ENCODE data around the gene PRSS56. TPM values are rescaled to one million over a fixed set of nuclear protein-coding genes. Genes with fewer than 3 reads are reported as not detected.
A peak's percentile ranks its signal among the peaks of the same experiment; 100 is the strongest.

The PRSS56 gene
- total and polyA plus RNA-seq, 2 of the 13 experiments (the other 11 are each of a cell fraction or from before 2014, with no cell fraction given) = not detected

DNA sequence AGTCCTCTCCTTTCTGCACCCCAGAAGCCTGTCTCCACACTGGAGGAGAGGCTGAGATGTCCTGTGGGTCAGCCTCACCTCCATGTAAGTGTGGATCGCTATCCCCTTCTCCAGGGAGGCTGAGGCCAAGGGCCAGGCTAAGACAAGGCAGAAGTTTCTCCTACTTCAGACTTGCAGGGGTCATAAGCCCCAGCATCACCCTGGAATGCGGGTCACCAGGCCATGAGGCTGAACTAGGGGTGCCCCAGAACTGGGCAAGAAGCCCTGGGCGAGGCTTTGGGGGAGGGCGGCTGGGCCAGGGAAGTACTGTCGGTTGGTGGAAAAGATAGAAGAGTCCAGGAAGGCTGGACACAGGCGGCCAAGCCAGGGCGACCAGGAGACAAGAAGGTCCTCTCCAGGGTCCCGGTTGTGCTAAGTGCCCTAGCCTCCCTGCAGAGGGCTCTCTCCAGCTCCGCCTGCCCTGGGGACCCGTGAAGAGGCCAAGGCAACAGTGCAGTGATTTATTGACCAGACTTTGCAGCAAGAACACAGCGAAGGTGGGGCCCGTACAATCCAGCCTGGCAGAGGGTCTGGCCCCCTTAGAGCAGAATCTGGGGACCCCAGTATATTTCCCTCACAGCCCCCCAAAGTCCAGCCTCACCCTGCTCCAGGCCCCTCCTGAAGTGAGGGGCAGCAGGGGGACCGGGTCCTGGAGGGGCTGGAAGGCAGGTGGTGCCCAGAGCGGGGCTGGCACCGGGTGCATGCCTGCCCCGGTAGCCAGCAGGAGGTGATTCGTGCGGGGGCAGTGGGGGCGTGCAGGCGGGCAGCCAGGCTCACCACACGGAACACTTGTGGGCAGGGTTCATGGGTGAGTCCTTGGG, 40.6 kb upstream of the PRSS56 start:
- no TSS peak for BruUV-seq (replicated peaks)
- Histone ChIP-seq H3K36me3 (replicated peaks in 1 of 2; ENCODE audit: control insufficient read depth in 1 of 2, insufficient read depth in 2 of 2, low read length in 2 of 2) (no peaks in the 10 kb centered on the region), H3K4me3 (replicated peaks in 1 of 3; ENCODE audit: insufficient read depth in 1 of 3, low read depth in 2 of 3, low read length in 3 of 3) (no peak overlapping the region), H3K79me2 (ENCODE audit: insufficient read depth, low read length) (no peaks in the 10 kb centered on the region), H2AFZ (ENCODE audit: low read length) (no peak overlapping the region), H4K20me1 (ENCODE audit: insufficient read depth, low read length) (no peaks in the 10 kb centered on the region; the same call in 1 of the 2 replicates), H3K27ac (ENCODE audit: extremely low read length, insufficient read depth, low read length) (no peak overlapping the region), H3K27me3 (ENCODE audit: control insufficient read depth in 1 of 2, insufficient read depth in 2 of 2, low read length in 2 of 2) (peaks cover 24 to 83% of the 10 kb centered on the region in 2 experiments), H3K4me1 (ENCODE audit: insufficient read depth, low read length) (no peaks in the 10 kb centered on the region), H3K4me2 (ENCODE audit: low read depth, low read length) (no peak overlapping the region), H3K9ac (ENCODE audit: insufficient read depth, low read depth, low read length) (no peak overlapping the region), H3K9me3 (ENCODE audit: low read length) (no peaks in the 10 kb centered on the region)
- CTCF ChIA-PET (ENCODE audit: low intra/inter-chr PET ratio, low total read pairs) = interaction anchor here (2.2 kb wide), 1 partner anchor 43 kb away, joined by 6 read pairs; no protein-coding TSS in a partner anchor
- intact Hi-C loops (cut with micrococcal nuclease; ENCODE audit: unreplicated experiment) = loop anchor here (5.0 kb wide), 1 partner anchor 43 kb away; the partner anchor contains the start of gene PRSS56
- in situ Hi-C loops (cut with HindIII; ENCODE audit: extremely low pct_ligation_motif_present, low pct_unique_long_range_greater_than_20kb) = no loop called here
- DNase-seq (ENCODE audit: low spot score) (peak; percentile 19), ATAC-seq (peak; percentile 80), FAIRE-seq (no peak)
- 13% methylated on average over 12 of the region's 21 CpGs for WGBS (ENCODE audit: low lambda C conversion rate)
- POLR2A ChIA-PET = no interaction called here
- TF ChIP-seq SKI (IDR thresholded peaks at IDR 0.05; ENCODE audit: partially characterized antibody) (no peak), ZNF343 (CRISPR knock-in tag; IDR thresholded peaks at IDR 0.05) (no peak), NR2F2 (IDR thresholded peaks at IDR 0.05; ENCODE audit: borderline replicate concordance, low read depth) (no peak), PHF21A (CRISPR knock-in tag; IDR thresholded peaks at IDR 0.05) (0 out of 2 replicates have a peak, but pooled peaks have one; percentile 24), HMG20B (CRISPR knock-in tag; conservative IDR thresholded peaks at IDR 0.05) (0 out of 2 replicates have a peak, but pooled peaks have one; percentile 30), TOPORS (CRISPR knock-in tag; IDR thresholded peaks at IDR 0.05) (no peak), ZNF777 (CRISPR knock-in tag; IDR thresholded peaks at IDR 0.05) (no peak), FOXK2 (IDR thresholded peaks at IDR 0.05) (no peak), ZNF619 (CRISPR knock-in tag; IDR thresholded peaks at IDR 0.05) (no peak), ZNF674 (CRISPR knock-in tag; IDR thresholded peaks at IDR 0.05; ENCODE audit: low read depth) (no peak), ZNF644 (CRISPR knock-in tag; IDR thresholded peaks at IDR 0.05; ENCODE audit: low read depth) (no peak), JDP2 (CRISPR knock-in tag; IDR thresholded peaks at IDR 0.05; ENCODE audit: borderline replicate concordance) (no peak), POLR2A (IDR thresholded peaks at IDR 0.05; ENCODE audit: insufficient read depth in 1 of 2, low read depth in 2 of 2, low read length in 2 of 2) (no peak), SATB2 (CRISPR knock-in tag; IDR thresholded peaks at IDR 0.05) (no peak), NFIB (CRISPR knock-in tag; IDR thresholded peaks at IDR 0.05; ENCODE audit: borderline replicate concordance) (no peak)
- TF ChIP-seq, protein P1, sequence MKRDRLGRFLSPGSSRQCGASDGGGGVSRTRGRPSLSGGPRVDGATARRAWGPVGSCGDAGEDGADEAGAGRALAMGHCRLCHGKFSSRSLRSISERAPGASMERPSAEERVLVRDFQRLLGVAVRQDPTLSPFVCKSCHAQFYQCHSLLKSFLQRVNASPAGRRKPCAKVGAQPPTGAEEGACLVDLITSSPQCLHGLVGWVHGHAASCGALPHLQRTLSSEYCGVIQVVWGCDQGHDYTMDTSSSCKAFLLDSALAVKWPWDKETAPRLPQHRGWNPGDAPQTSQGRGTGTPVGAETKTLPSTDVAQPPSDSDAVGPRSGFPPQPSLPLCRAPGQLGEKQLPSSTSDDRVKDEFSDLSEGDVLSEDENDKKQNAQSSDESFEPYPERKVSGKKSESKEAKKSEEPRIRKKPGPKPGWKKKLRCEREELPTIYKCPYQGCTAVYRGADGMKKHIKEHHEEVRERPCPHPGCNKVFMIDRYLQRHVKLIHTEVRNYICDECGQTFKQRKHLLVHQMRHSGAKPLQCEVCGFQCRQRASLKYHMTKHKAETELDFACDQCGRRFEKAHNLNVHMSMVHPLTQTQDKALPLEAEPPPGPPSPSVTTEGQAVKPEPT (CRISPR knock-in tag; IDR thresholded peaks at IDR 0.05; ENCODE audit: low read depth) = no peak
- TF ChIP-seq, protein P2, sequence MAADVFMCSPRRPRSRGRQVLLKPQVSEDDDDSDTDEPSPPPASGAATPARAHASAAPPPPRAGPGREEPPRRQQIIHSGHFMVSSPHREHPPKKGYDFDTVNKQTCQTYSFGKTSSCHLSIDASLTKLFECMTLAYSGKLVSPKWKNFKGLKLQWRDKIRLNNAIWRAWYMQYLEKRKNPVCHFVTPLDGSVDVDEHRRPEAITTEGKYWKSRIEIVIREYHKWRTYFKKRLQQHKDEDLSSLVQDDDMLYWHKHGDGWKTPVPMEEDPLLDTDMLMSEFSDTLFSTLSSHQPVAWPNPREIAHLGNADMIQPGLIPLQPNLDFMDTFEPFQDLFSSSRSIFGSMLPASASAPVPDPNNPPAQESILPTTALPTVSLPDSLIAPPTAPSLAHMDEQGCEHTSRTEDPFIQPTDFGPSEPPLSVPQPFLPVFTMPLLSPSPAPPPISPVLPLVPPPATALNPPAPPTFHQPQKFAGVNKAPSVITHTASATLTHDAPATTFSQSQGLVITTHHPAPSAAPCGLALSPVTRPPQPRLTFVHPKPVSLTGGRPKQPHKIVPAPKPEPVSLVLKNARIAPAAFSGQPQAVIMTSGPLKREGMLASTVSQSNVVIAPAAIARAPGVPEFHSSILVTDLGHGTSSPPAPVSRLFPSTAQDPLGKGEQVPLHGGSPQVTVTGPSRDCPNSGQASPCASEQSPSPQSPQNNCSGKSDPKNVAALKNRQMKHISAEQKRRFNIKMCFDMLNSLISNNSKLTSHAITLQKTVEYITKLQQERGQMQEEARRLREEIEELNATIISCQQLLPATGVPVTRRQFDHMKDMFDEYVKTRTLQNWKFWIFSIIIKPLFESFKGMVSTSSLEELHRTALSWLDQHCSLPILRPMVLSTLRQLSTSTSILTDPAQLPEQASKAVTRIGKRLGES (CRISPR knock-in tag; IDR thresholded peaks at IDR 0.05; ENCODE audit: borderline replicate concordance) = no peak
- TF ChIP-seq, protein P3, sequence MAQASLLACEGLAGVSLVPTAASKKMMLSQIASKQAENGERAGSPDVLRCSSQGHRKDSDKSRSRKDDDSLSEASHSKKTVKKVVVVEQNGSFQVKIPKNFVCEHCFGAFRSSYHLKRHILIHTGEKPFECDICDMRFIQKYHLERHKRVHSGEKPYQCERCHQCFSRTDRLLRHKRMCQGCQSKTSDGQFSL (CRISPR knock-in tag; IDR thresholded peaks at IDR 0.05) = no peak

Measured in HepG2 (cell line).